DMS79 (cell line): ENCODE results near the gene C19orf81.
A peak's percentile ranks its signal among the peaks of the same experiment; 100 is the strongest.

Experiments used
- DNase-seq: peaks from one replicate; lab custom pipeline; 2025; lab: John Stamatoyannopoulos, UW

C19orf81 gene

DNA sequence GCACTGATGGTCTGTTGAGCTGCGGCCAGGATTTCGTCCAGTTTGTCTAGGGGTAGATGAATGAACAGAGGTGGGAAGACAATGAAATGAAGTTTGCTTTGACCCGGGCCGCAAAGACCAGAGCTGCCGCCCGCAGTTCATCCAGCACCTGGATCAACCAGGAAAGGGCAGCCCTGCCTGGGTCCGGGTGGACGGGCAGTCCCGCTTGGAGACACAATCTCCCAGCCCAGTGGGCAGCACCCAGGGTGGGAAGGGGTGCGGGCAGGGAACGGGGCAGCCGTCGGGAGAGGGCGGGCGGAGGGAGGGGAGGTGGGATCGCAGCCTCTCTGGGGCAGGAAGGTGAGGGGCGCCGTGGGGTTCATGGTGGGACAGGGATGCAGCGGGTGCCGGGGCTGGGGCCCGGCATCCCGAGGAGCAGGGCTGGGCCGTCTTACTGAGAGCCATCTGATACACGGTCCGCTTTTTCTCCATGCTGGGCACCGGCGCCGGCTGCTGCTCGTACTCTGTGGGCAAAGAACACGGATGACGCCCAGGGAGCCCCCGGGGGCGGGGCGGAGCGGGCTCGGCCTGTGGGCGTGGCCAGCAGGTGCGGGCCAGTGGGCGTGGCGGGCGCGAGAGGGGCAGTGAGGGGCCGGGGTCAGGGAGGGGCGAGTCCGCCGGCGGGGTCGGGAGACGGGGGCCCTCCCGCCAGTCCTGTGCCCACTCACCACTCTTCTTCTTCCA lies 37.2 kb downstream of the C19orf81 start:
- DNase-seq, result no peak

DNA sequence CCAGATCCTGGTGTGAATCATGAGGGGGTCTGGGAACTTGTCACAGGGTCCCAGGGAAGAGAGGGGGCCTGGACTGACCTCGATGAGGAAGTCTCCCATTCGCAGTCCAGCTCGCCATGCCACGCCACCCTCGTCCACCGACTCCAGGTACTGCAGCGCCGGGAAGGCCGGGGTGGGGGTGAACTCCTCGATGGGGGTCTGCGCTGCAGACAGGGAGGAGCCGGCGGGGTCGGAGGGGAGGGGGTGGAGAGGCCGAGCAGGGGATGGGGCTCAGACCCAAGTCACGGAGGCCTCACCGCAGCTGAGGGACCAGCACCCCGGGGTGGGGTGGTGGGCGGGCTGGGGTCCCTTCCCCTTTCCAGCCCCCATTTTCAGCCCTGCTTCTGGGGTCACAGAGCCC lies 39.5 kb downstream of the C19orf81 start:
- DNase-seq, result no peak

DNA sequence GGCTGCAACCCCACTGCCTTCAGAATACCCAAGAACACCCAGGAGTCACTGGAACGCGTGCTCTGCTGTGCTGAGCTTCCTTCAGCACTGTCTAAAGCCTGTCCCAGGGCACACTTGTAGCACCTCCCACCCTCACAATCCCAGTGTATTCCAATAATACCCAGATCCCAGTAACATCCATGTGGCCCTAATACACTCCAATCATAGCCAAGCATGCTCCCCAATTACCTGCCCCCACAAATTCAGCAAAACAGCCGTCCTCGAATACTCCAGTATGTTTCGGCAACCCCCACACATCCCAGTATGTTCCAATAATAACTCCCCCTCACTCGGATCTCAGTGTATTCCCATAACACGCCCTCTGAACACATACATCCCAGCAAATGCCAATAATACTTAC lies 41.2 kb downstream of the C19orf81 start:
- DNase-seq, result no peak

DNA sequence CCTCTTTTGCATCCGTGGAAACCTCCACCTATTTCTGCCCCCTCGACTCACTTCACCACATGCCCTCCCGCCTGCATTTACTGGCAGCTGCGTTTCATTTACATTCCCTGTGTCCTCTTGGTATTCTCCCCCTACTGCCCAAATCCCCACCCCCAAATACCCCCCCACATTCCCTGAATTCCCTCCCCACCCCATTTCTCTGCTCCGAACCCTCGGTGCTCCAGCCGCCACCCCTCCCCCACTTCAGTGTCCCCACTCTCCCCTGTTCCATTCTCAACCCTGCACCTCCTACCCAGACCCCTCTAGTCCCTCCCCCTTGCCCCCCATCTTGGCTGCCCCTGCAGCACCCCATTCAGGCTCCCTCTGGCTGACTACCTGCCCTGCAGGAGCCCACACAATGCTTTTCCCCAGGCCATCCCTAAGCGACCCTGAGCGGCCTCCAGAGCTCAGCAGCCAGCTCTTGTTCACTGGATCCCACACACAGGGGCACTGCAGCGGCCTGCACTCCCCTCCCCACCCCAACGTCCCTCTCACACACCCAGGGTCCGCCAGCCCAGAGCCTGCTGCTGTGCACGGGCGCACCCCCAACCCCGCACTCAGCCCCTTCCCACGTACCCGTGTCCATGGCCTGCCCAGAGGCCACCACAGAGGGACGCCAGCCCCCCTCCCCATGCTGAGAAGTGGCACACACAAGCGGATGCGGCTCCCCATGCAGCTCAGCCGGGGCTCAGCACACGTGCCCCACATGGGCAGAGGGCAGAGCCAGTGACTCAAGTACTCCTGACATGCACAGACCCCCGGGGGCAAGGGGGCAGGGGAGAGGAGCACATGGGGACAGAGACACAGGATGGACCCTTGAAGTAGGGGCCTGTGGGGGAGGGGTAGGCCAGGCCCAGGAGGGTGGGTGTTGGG lies 44.1 kb downstream of the C19orf81 start:
- no peak for DNase-seq

DNA sequence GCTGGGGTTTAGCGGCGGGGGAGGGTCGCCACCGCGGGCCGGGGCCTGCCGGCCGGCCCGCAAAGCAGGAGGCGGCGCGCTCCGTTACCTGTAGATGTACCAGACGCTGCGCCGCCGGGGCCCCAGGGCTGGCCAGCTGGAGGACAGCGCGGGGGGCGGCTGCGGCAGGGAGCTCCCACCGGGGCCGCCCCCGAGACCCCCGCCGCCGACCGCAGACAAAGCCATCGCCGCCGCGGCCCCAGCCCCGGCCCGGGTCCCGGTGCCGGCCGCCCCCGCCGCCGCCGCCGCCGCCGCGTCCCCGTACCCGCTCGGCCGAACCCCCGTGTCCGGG lies 45.5 kb downstream of the C19orf81 start:
- no peak for DNase-seq

DNA sequence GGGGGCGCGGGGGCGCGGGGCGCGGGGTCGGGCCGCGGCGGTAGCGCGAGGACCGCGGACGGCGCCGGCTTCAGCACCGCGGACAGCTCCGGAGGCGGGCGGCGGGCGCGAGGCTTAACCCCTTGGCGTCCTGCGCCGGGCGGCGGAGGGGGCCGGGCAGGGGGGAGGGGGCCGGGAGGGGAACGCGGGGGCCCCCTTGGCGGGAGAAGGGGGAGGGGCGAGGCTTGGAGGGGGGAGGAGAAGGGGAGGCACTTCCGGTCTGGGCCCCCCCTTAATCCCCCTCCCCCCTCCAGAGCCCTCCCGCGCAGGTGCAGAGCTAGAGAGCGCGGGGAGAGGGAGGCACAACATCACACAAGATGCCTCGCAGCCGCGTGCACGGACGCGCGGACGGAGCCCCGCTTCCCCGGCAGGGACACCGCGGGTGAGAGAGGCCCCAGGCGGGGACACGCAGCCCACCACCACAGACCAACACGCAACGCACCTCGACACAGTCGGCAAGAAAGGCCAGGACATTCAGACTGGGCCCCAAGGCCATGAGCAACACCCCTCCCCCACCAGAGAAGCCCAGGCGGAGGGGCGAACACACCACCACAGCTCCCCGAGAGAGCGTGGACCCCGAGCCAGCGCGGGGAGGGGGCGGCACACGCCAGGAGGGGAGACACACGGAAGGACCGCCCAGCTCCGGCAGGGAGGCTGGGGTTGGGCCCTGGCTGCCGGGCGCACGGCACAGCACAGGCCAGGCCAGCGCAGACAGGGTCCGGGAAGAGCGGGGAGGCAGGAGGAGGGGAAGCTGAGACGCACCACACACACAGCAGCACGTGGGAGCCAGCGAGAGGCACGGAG lies 46.2 kb downstream of the C19orf81 start:
- peak; percentile 39 for DNase-seq

DNA sequence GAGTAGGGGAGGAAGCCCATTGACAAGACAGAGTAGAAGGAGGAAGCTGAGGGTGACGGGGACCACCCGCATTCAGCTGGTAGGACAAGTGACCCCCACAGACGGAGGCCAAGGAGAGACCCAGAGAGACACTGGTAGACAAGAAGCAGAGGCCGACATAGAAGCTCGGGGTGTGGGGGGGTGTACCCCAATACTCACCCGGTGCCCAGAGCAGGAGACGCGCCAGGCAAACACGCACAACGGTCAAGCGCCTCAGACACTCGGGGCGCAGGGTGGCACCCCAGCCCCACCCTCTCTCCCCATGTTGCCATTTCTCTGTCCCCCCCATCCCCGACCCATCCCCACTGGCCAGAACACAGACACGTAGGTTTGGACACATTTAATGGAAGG lies 46.8 kb downstream of the C19orf81 start:
- DNase-seq, result no peak

DNA sequence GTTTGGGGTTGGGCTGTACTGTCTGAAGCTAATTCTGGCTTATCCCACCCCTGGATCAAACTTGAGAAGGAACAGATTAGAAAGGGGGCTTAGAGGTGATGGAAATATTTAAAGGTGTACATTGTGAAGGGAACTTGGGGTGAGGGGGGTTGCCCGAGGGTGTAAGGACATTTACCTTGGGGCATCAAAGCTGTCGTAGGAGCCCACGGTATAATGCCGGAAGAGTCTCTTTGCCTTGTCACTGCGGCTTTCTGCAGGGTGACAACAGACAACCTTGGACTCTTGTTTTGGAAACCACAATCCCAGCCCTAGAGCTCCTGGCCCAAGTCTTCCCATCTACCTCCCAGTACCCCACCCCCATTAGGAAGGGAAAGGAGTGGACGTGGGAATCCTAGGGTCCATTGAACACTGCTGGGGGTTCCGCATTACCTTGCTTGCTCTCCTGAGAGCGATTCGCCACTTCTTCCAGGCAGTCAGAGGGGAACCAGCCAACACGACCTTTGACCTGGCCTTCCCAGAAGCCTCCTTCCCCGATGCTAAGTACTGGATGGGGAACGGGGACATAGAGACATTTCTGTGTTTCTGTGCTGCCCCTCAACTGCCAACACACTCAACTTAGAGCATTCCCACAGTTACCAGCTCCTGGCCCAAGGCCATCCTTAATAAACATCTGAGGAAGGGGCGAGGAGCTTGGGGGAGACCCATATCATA lies 48.3 kb downstream of the C19orf81 start:
- DNase-seq, result no peak

DNA sequence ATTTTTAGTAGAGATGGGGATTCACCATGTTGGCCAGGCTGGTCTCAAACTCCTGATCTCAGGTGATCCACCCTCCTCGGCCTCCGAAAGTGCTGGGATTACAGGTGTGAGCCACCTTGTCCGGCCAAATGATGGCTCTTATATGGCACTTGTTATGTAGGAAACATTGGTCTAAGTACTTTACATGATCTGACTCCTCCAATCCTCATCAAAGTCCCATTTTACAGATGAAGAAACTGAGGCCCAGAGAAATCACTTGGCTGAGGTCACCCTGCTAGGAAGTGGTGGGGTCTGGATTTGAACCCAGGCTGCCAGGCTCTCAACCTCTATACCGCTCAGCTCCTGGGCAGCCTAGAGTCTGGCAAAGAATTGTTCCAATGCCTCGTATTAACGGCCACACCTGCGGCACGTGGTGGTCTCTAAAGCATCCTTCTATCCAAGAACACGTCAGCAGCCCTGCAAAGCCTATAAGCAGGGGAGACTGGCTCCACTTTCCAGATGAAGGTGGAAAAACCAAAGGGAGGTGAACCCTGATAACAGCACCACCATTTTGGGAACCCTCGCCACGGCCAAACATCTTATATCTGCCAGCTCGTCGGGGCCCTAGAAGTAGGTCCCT lies 52.2 kb downstream of the C19orf81 start:
- no peak for DNase-seq

DNA sequence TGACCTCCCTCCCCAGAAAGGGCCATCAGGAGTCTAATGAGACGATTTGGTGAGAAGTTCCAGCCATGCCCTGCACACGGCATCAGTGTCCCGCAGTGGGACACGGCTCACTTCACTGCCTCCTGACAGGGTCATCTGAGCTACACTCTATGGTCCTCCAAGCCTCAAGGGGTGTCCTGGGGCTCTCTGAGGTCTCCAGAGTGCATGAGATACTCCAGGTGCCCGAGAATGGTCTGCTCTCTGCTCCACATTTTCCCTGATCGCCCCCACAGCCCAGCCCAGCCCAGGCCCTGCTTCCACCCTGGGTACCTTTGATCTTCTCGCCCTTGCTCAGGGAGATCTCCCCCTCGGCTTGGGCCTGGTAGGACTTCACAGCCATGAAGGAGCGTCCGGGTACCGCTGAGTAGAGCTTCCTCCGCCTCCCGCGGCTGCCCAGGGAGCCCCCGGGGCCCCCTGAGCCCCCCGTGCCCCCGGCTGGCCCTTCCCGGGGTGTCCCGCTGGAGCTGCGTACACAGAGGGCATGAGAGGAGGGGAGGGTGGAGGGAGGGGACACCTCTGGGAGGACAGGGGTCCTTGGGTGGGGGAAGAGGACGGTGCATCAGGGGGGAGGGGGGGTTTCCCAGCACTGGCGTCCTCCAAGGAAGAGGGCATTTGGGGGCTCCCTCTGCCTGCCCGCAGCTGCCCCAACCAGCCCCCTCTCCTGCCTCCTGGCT lies 53.1 kb downstream of the C19orf81 start:
- no peak for DNase-seq

DNA sequence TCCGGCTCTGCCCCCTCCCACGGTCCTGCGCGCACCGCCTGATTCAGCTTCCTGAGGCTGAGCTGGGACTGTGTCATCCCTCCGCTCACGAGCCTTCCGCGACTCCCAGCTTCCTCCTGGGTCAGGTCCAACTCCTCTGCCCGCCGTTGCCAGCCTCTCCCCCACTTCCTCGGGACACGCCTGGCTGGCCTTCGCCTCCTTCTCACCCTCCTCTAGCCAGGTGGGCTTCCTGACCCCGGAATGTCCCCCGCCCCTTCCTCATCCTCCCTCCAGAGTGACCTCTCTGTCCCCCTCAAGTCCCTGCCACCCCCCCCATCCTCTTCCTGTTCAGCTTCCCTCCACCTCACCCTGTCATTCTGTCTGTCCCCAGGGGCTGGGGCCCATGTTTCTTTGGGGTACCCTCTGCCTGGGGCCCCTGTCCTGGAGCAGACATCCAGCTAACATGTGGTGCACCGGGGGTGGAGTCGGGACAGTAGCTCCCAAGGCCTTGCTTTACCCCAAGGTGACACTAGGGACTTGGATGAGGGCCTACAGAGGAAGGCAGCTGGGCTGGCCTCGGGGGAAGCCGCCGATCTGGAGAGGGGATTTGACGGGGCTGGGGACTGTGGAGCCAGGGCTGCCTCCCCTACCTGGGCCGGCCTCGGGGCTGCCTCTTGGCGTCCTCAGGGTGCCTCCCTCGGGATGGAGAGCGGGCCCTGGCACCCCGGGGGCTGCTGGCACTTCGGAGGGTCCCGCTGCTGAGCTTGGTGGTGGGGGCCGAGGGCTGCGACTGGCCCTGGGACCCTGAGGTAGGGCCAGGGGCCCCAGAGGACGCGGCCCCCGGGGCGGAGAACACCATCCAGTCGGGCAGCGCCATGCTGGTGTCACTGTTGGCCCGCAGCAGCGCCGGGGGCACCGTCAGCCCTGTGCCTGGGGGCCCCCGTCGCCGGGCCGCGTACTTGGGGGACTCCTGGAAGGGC lies 53.9 kb downstream of the C19orf81 start:
- DNase-seq, result peak; percentile 12

DNA sequence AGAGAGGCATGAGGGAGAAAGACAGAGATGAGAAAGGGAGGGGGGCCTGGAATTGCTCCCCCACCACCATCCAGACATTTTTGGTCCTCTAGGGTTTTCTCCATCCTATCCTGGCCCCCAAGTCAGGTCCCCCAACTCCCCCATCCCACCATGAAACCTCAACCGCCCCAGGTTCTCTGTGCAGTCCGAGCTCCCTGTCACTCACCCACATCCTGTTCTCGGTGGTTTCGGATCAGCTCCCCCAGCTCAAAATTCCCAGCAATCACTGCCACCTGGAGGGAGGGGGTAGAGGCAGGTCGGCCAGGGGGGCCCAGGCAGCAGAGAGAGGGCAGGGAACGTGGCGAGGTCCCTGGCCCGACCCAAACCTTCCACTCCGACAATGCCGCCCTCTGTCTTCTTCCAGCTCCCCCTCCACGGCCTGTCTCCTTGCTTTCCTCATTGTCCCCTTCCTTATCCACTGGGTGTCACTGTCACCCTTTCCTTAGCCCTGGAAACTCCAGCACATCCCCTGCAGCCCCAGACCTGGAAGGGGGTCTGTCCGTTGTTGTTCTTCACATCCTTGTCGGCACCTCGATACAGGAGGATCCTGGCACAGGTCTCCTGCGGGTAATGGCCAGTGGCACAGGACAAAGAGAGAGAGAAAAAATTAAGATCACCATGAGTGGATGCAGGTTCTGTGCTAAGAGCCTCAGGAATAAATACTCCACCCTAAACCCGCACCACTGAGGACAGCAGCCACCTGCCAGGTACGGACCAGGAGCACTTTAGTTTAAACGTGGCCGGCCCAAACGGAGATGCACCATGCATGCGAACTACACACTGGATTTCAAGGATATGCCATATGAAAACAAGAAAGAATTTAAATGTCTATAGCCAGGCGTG lies 54.9 kb downstream of the C19orf81 start:
- DNase-seq, result peak; percentile 27

DNA sequence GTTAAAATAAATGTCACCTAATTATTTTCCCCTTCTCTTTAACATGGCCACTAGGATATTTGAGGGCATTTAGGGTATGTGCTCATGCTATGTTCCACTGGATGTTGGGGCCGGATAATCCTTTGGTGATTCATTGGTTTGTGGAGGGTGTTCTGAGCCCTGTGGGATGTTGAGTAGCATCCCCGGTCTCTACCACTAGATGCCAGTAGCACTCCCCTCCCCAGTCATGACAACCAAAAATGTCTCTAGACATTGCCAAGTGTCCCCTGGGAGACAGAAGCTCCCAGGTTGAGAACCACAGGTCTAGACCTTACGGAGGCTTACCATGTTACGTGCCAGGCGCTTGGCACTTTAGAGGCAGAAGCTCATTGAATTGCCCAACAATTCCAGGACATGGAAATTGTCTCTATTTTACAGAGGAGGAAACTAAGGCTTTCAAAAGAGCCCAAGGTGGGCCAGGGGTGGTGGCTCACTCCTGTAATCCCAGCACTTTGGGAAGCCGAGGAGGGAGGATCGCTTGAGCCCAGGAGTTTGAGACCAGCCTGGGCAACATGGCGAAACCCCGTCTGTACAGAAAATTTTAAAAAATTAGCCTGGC lies 56.3 kb downstream of the C19orf81 start:
- DNase-seq, result peak; percentile 19

DNA sequence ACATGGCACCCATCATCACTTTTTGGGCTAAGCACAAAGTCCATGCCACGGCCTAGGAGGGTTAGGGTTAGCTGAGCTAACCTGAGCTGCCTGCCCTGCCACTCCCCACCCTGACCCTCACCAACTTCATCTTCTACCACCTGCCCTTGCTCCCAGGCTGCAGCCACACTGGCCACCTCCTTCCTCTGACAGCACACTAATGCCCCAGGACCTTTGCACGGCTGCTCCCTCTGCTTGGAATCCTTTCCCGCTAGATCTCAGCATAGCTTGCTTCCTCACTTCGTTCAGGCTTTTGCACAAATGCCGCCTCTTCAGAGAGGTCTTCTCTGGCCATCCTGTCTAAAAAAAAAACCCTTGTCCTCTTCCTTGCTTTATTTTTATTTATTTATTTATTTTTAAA lies 57.1 kb downstream of the C19orf81 start:
- no peak for DNase-seq

DNA sequence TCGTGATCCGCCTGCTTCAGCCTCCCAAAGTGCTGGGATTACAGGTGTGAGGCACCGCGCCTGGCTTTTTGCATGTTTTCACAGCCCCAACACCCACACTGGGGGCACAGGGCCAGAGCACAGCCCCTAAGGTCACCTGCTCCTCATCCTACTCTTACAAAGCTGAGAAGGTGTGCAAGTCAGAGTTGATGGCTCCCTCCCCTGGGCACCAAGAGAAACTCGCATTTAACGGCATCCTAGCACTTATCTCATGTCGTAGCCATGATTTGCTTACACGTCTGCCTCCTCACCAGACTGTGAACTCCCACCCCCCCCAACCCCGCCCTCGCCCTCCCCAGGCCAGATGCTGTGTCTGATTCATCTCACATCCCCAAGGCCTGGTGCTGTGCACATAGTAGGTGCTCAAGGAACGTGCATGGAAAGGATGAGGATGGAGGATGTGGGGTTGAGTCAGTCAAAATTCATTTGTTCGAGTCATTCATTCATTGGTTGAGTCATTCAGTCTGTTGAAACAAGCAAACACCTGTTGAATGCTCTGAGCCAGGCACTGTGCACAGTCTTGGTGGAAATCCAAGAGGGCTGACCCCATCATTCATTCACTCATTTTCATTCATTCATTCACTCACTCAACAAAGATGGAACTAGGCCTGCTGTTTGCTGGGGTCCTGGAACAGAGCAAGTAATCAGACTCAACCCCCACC lies 59.1 kb downstream of the C19orf81 start:
- no peak for DNase-seq
